Measurements from ENCODE around the gene ENKUR.

The ENKUR gene

DNA sequence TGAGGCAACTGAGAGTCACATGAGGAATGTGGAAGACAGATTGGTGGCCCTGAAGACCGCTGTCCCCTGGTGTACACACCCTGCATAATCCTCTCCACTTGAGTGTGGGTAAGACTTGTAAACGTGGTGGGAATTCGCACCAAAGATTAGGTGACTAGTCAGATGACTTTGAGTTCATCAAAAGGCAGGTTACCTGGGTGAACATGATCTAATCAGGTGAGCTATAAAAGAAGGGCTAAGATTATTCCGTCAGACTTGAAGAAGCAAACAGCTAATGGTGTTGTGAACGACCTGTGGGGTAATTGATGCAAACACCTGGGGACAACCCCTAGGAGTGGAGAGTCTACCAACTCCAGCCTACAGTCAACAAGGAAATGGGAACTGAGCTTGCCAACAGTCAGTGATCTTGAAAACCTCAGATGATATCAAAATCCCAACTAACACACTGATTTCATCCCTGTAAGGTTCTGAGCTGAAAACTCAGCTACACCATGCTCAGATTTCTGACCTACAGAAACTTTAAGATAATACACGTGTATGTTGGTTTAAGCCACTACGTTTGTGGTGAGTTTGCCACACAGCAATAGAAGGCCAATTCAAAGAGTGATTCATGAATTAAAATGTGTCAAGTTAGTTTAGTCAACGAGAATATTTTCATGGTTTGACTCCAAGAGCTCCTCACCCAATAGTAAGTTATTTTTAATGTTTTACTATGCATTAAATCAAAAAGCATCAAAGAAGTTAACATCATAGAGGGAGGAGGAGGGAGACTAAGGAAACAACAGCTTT is 80.3 kb downstream of the ENKUR start:
- Histone ChIP-seq H3K4me1 (peaks cover 2% of the 10 kb centered on the region), H3K9ac (no peak overlapping the region), H3K27me3 (no peaks in the 10 kb centered on the region), H3K36me3 (no peaks in the 10 kb centered on the region), H3K4me3 (no peak overlapping the region), H3K27ac (no peak overlapping the region), H3K9me3 (no peaks in the 10 kb centered on the region), H3K4me2 (no peak overlapping the region), H4K20me1 (no peaks in the 10 kb centered on the region)
- no peak for TF ChIP-seq Cebpa-rat (IDR thresholded peaks at IDR 0.05)

Measured in BLaER1 (cell line).